Measurements from ENCODE around the gene C2CD4B. TPM values are rescaled to one million over a fixed set of nuclear protein-coding genes. Genes with fewer than 3 reads are reported as not detected.

The C2CD4B gene, protein sequence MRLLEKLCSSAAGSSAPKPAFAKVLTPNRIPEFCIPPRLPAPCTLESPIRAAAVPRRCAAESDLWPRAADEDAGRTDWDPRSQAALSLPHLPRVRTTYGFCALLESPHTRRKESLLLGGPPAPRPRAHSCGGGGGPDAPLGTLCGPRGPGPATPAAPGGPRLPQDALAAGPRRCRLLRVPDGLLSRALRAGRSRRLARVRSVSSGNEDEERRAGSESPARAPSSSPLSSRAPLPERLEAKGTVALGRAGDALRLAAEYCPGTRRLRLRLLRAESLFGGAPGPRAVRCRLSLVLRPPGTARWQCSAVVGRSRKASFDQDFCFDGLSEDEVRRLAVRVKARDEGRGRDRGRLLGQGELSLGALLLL
- total RNA-seq (10 to 100 TPM in 3 of 5 donors, 1 to 10 TPM in 1, not detected in 1; 2.3 to 30.3 (median 22.3) TPM), polyA plus RNA-seq (10 to 100 TPM in 2 of 3 donors, 1 to 10 TPM in 1; 6.1 to 13.1 (median 11.8) TPM)
- long read RNA-seq, donor 1, partial matches to known transcripts, result 0 of 1 reads
- long read RNA-seq, donor 1, other reads (novel, unspliced or antisense), result 0 of 1 reads
- long read RNA-seq, donor 2, partial matches to known transcripts, result 0 of 2 reads
- long read RNA-seq, donor 2, other reads (novel, unspliced or antisense), result 0 of 2 reads
- long read RNA-seq, donor 3, partial matches to known transcripts, result 0 of 3 reads
- long read RNA-seq, donor 3, other reads (novel, unspliced or antisense), result 0 of 3 reads
- long read RNA-seq, donor 4, result 0 reads
- long read RNA-seq, donor 5, partial matches to known transcripts, result 0 of 4 reads
- long read RNA-seq, donor 5, other reads (novel, unspliced or antisense), result 0 of 4 reads
- long read RNA-seq, donor 6, transcript C2CD4B-201 (2 exons, 1,579 nt), result major isoform, 6 of 6 reads
- long read RNA-seq, donor 6, partial matches to known transcripts, result 0 of 6 reads
- long read RNA-seq, donor 6, other reads (novel, unspliced or antisense), result 0 of 6 reads
- long read RNA-seq, donor 7, partial matches to known transcripts, result 0 of 1 reads
- long read RNA-seq, donor 7, other reads (novel, unspliced or antisense), result 0 of 1 reads
- long read RNA-seq, donor 8, transcript C2CD4B-201 (2 exons, 1,579 nt), result major isoform, 6 of 6 reads
- long read RNA-seq, donor 8, partial matches to known transcripts, result 0 of 6 reads
- long read RNA-seq, donor 8, other reads (novel, unspliced or antisense), result 0 of 6 reads
- long read RNA-seq, donor 9, partial matches to known transcripts, result 0 of 3 reads
- long read RNA-seq, donor 9, other reads (novel, unspliced or antisense), result 0 of 3 reads
- long read RNA-seq, donor 10, partial matches to known transcripts, result 0 of 1 reads
- long read RNA-seq, donor 10, other reads (novel, unspliced or antisense), result 0 of 1 reads

- 6 to 22% (median 13%) methylated on average over 19 to 34 of the region's 34 CpGs for WGBS, 5 donors
- TF ChIP-seq CTCF (IDR thresholded peaks at IDR 0.05), result peak in 3 of 7 experiments; percentile 5 to 51 (median 30)
- peak; percentile 19 to 99 (median 98) for TF ChIP-seq POLR2AphosphoS5 (IDR thresholded peaks at IDR 0.05)
- TF ChIP-seq EP300 (IDR thresholded peaks at IDR 0.05), result no peak
- TF ChIP-seq POLR2A (IDR thresholded peaks at IDR 0.05), result peak in 3 of 4 donors; percentile 73 to 95 (median 85)
- H3K27me3 ChIP-seq, result peaks cover 0 to 61% (median 15%) of the 10 kb centered on the region in 3 donors
These were observed at the start of gene C2CD4B for GRCh38 chr15:62165104-62165792. Gene C2CD4B (minus strand): TSS chr15:62165285. CDS start chr15:62164984, 301 bp downstream.

DNA sequence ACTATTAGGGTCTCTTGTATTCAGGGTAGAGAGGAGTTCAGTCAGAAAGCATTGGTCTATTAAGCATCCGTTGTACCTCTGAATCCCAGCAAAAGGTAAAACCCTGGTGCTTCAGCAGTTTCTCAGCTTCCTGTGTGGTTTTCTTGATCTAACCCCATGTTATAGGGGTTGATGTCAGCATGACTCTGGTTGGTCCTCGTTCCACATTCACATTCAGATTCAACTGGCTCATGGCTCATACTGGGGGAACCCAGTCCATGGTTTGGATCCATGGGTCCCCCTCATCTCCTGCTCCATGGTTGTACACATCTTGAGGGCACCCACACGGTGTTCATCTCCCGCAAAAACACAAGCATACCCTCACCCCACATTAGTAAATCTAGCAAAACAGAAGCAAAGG, 47.7 kb upstream of the C2CD4B start:
- no peaks in the 10 kb centered on the region for H3K36me3 ChIP-seq
- WGBS, 5 donors, result 78 to 97% (median 88%) methylated on average over 4 of the region's 4 CpGs
- TF ChIP-seq POLR2A (IDR thresholded peaks at IDR 0.05), result no peak
- no peak for TF ChIP-seq POLR2AphosphoS5 (IDR thresholded peaks at IDR 0.05)
- no peak for TF ChIP-seq CTCF (IDR thresholded peaks at IDR 0.05)
- TF ChIP-seq EP300 (IDR thresholded peaks at IDR 0.05), result no peak
- intact Hi-C loops (cut with DNase I; ENCODE audit: low total_unique reads), result no loop called here
- H3K9me3 ChIP-seq, result peaks cover 9 to 29% (median 20%) of the 10 kb centered on the region in 4 donors
- no peak for DNase-seq
- no peaks in the 10 kb centered on the region for H3K27me3 ChIP-seq
- H3K4me1 ChIP-seq, result peaks cover 0 to 10% (median 0%) of the 10 kb centered on the region in 4 donors
- no peak overlapping the region for H3K4me3 ChIP-seq
- no peak overlapping the region for H3K27ac ChIP-seq

More at GRCh38 chr15:62165104-62165792, at the start of gene C2CD4B:
- Histone ChIP-seq H3K36me3 (no peaks in the 10 kb centered on the region), H3K4me1 (peaks cover 10 to 36% (median 32%) of the 10 kb centered on the region in 4 donors), H3K9me3 (no peaks in the 10 kb centered on the region), H3K4me3 (peak within 1 kb of the TSS; percentile 51 to 74 (median 62)), H3K27ac (peak within 1 kb of the TSS; percentile 75 to 90 (median 87))
- intact Hi-C loops (cut with DNase I; ENCODE audit: low total_unique reads), result loop anchor here (10.0 kb wide), 1 partner anchor 60 kb away; no protein-coding TSS in a partner anchor
- peak; percentile 87 to 93 for DNase-seq

DNA sequence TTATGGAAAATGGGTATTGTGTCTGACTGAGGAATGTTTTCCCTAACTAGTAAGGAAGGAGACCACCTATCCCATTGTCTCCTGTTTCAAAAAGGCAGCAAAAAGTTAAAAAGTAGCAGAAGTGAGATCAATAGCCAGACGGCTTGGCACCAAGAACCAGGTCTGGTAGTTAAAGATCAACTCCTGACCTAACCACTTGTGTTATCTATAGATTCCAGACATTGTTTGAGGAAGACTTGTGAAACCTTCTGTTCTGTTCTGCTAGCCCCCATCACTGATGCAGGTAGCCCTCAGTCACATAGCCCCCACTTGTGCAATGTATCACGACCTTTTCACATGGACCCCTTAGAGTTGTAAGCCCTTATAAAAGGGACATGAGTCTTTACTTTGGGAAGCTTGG, 46.3 kb upstream of the C2CD4B start:
- Histone ChIP-seq H3K27ac (peak overlapping the region; percentile 13 to 86 (median 75)), H3K27me3 (no peaks in the 10 kb centered on the region), H3K36me3 (no peaks in the 10 kb centered on the region), H3K4me1 (peaks cover 0 to 13% (median 0%) of the 10 kb centered on the region in 4 donors), H3K9me3 (peaks cover under 1 to 24% (median 8%) of the 10 kb centered on the region in 4 donors), H3K4me3 (no peak overlapping the region)
- intact Hi-C loops (cut with DNase I; ENCODE audit: low total_unique reads), result no loop called here
- 43 to 63% (median 51%) methylated on average over 2 of the region's 2 CpGs for WGBS, 5 donors
- TF ChIP-seq EP300 (IDR thresholded peaks at IDR 0.05), result no peak
- TF ChIP-seq CTCF (IDR thresholded peaks at IDR 0.05), result no peak
- TF ChIP-seq POLR2AphosphoS5 (IDR thresholded peaks at IDR 0.05), result no peak
- TF ChIP-seq POLR2A (IDR thresholded peaks at IDR 0.05), result no peak
- DNase-seq, result no peak

Measured in stomach (tissue), 19 donors.